H1 (cell line): Measurements from ENCODE around the gene CDKN2C. TPM values are rescaled to one million over a fixed set of nuclear protein-coding genes. Genes with fewer than 3 reads are reported as not detected.

Experiments
- CTCF ChIA-PET: fragments of 300-600 bp; sonication (Branson Sonifier 250); formaldehyde crosslinking; loops from one replicate; lab custom pipeline; 2021; ENCODE audit not compliant: partially characterized antibody; lab: Charles Lee
- POLR2A ChIA-PET: fragments of 300-600 bp; sonication (Branson Sonifier 250); formaldehyde crosslinking; loops from one replicate; lab custom pipeline; 2021; ENCODE audit warnings: inconsistent platforms; ENCODE audit not compliant: partially characterized antibody; lab: Charles Lee
- DNase-seq, 2 experiments: peaks; one replicate each; pipeline versions ENCODE4 v3.0.0 to v3.0.0-alpha.2; 2010 to 2022; ENCODE audit warnings: low spot score in 2 of 2, low read depth in 1 of 2, mixed read lengths in 1 of 2
- FAIRE-seq: peaks from 2 replicates; lab custom pipeline; 2011; peaks lifted over from hg19 to GRCh38; lab: Jason Lieb, UNC
- H2AFZ ChIP-seq: 2 replicates; pipeline ENCODE4 v1.8.1; 2012; ENCODE audit warnings: low read length, inconsistent platforms
- H2AK5ac ChIP-seq: 2 replicates; pipeline ENCODE4 v1.6.1; 2013; ENCODE audit warnings: low read depth, low read length
- H2BK120ac ChIP-seq: replicated peaks from 2 replicates; pipeline ENCODE3; 2013; ENCODE audit warnings: low read depth, low read length, inconsistent platforms
- H2BK12ac ChIP-seq: 2 replicates; pipeline ENCODE4 v1.6.1; 2013; ENCODE audit warnings: low read depth, low read length
- H2BK15ac ChIP-seq: 2 replicates; pipeline ENCODE4 v1.6.1; 2013; ENCODE audit warnings: low read length
- H2BK20ac ChIP-seq: 2 replicates; pipeline ENCODE4 v1.6.1; 2013; ENCODE audit warnings: low read length
- H2BK5ac ChIP-seq: 2 replicates; pipeline ENCODE4 v1.6.1; 2013; ENCODE audit warnings: low read depth, low read length
- H3K14ac ChIP-seq: 2 replicates; pipeline ENCODE4 v1.6.1; 2013; ENCODE audit warnings: inconsistent platforms; ENCODE audit not compliant: insufficient read length
- H3K18ac ChIP-seq: 2 replicates; pipeline ENCODE4 v1.6.1; 2013; ENCODE audit warnings: low read length; ENCODE audit errors: extremely low read depth
- H3K23ac ChIP-seq: 2 replicates; pipeline ENCODE4 v1.6.1; 2013; ENCODE audit warnings: inconsistent platforms; ENCODE audit not compliant: insufficient read length
- H3K23me2 ChIP-seq: 2 replicates; pipeline ENCODE4 v1.6.1; 2013; ENCODE audit warnings: low read depth, low read length
- H3K27ac ChIP-seq: 2 replicates; pipeline ENCODE4 v1.6.1; 2011; ENCODE audit warnings: low read depth, low read length, inconsistent platforms
- H3K27me3 ChIP-seq, 4 experiments: replicated peaks in 1 of 4; 1 replicate in 1 of 4; 2 replicates in 3 of 4; pipeline versions ENCODE4 v1.6.1 to v1.8.1; 2011 to 2013; ENCODE audit warnings: low read length in 3 of 4, mild to moderate bottlenecking in 3 of 4, inconsistent platforms in 2 of 4, mixed read lengths in 2 of 4, moderate library complexity in 1 of 4; ENCODE audit not compliant: control insufficient read depth in 3 of 4, insufficient read depth in 3 of 4; ENCODE audit errors: extremely low read depth in 1 of 4
- H3K36me3 ChIP-seq, 4 experiments: 2 replicates each; pipeline versions ENCODE4 v1.6.1 to v1.8.1; 2011 to 2013; ENCODE audit warnings: mild to moderate bottlenecking in 4 of 4, low read length in 3 of 4, moderate library complexity in 2 of 4, control low read depth in 1 of 4, inconsistent platforms in 1 of 4; ENCODE audit not compliant: insufficient read depth in 4 of 4, control insufficient read depth in 2 of 4
- H3K4ac ChIP-seq: replicated peaks from 2 replicates; pipeline ENCODE3; 2013; ENCODE audit warnings: low read length, low read depth, mixed read lengths, inconsistent platforms; ENCODE audit not compliant: insufficient read length
- H3K4me1 ChIP-seq, 4 experiments: replicated peaks in 1 of 4; 1 replicate in 1 of 4; 2 replicates in 3 of 4; pipeline versions ENCODE4 v1.6.1 to v1.8.1; 2011 to 2013; ENCODE audit warnings: low read length in 3 of 4, inconsistent platforms in 2 of 4, mixed read lengths in 1 of 4; ENCODE audit not compliant: insufficient read depth in 4 of 4, control insufficient read depth in 3 of 4
- H3K4me2 ChIP-seq, 2 experiments: 2 replicates each; pipeline versions ENCODE4 v1.6.1 to v1.8.1; 2011 to 2013; ENCODE audit warnings: low read depth in 2 of 2, low read length in 2 of 2, control low read depth in 1 of 2, inconsistent platforms in 1 of 2, mild to moderate bottlenecking in 1 of 2; ENCODE audit not compliant: insufficient read depth in 1 of 2
- H3K4me3 ChIP-seq, 4 experiments: fragments of 200-600, 300-600 bp in 1 of 4; sonication (generic), shearing (Covaris generic), sonication (Bioruptor Twin) in 1 of 4; 2 replicates each; pipeline versions ENCODE4 v1.5.1 to v1.8.1; 2011 to 2016; ENCODE audit warnings: low read length in 4 of 4, low read depth in 3 of 4, control low read depth in 2 of 4, inconsistent platforms in 2 of 4, mild to moderate bottlenecking in 2 of 4, mixed read lengths in 1 of 4, moderate library complexity in 1 of 4; ENCODE audit not compliant: insufficient read depth in 2 of 4; ENCODE audit errors: extremely low read depth in 1 of 4
- H3K56ac ChIP-seq: replicated peaks from 2 replicates; pipeline ENCODE3; 2013; ENCODE audit warnings: low read depth, mild to moderate bottlenecking, mixed read lengths, low read length, inconsistent platforms; ENCODE audit not compliant: insufficient read length
- H3K79me1 ChIP-seq: 2 replicates; pipeline ENCODE4 v1.6.1; 2013; ENCODE audit warnings: low read depth, low read length, control low read depth
- H3K79me2 ChIP-seq, 2 experiments: 2 replicates each; pipeline versions ENCODE4 v1.6.1 to v1.8.1; 2012 to 2013; ENCODE audit warnings: low read length in 2 of 2, mild to moderate bottlenecking in 2 of 2, inconsistent platforms in 1 of 2; ENCODE audit not compliant: insufficient read depth in 2 of 2, control insufficient read depth in 1 of 2
- H3K9ac ChIP-seq, 4 experiments: replicated peaks in 1 of 4; 1 replicate in 1 of 4; 2 replicates in 3 of 4; pipeline versions ENCODE4 v1.6.1 to v1.8.1; 2011 to 2013; ENCODE audit warnings: low read depth in 3 of 4, low read length in 3 of 4, control low read depth in 2 of 4, mild to moderate bottlenecking in 2 of 4, moderate library complexity in 2 of 4, inconsistent platforms in 1 of 4; ENCODE audit errors: extremely low read depth in 1 of 4
- H3K9me3 ChIP-seq, 2 experiments: 2 replicates each; pipeline versions ENCODE4 v1.6.1 to v1.8.1; 2012 to 2013; ENCODE audit warnings: mild to moderate bottlenecking in 2 of 2, moderate library complexity in 2 of 2, control low read depth in 1 of 2, inconsistent platforms in 1 of 2, low read depth in 1 of 2, low read length in 1 of 2, mixed read lengths in 1 of 2; ENCODE audit not compliant: insufficient read depth in 2 of 2
- H4K20me1 ChIP-seq, 2 experiments: replicated peaks in 1 of 2; 2 replicates each; pipeline versions ENCODE3 to v1.8.1; 2011 to 2013; ENCODE audit warnings: inconsistent platforms in 2 of 2, low read length in 2 of 2, mild to moderate bottlenecking in 1 of 2; ENCODE audit not compliant: insufficient read depth in 2 of 2, control insufficient read depth in 1 of 2
- H4K5ac ChIP-seq: 2 replicates; pipeline ENCODE4 v1.6.1; 2013; ENCODE audit warnings: low read length, low read depth, mixed read lengths, inconsistent platforms; ENCODE audit not compliant: insufficient read length
- H4K8ac ChIP-seq: 2 replicates; pipeline ENCODE4 v1.8.0; 2013; ENCODE audit warnings: mild to moderate bottlenecking, moderate library complexity, low read length, inconsistent platforms; ENCODE audit not compliant: insufficient read depth; ENCODE audit errors: extremely low read depth
- H4K91ac ChIP-seq: replicated peaks from 2 replicates; pipeline ENCODE3; 2013; ENCODE audit warnings: low read length, mixed read lengths, inconsistent platforms; ENCODE audit not compliant: insufficient read length
- BACH1 ChIP-seq: IDR thresholded peaks from 2 replicates; pipeline ENCODE4 v1.6.1; 2012; ENCODE audit warnings: low read length, improper control_type of control experiment
- CHD1 ChIP-seq: IDR thresholded peaks from 2 replicates; pipeline ENCODE4 v1.6.1; 2012; ENCODE audit warnings: low read depth, low read length, improper control_type of control experiment
- CREB1 ChIP-seq: IDR thresholded peaks from 2 replicates; pipeline ENCODE4 v1.6.1; 2012; ENCODE audit warnings: inconsistent platforms
- HDAC6 ChIP-seq: IDR thresholded peaks from one replicate; pipeline ENCODE4 v1.7.1; 2012; ENCODE audit warnings: low read depth, mild to moderate bottlenecking, inconsistent platforms, low read length, moderate library complexity
- RXRA ChIP-seq: IDR thresholded peaks from 2 replicates; pipeline ENCODE4 v1.6.1; 2011; ENCODE audit warnings: low read depth, mild to moderate bottlenecking, low read length, moderate library complexity; ENCODE audit not compliant: insufficient read depth
- SAP30 ChIP-seq: fragments of 300-600 bp; sonication (generic); IDR thresholded peaks from 2 replicates; pipeline ENCODE4 v1.7.1; 2012; ENCODE audit warnings: low read length, moderate library complexity, mild to moderate bottlenecking, inconsistent platforms; ENCODE audit not compliant: insufficient read depth, insufficient replicate concordance
- TAF7 ChIP-seq: optimal IDR thresholded peaks from 2 replicates; pipeline ENCODE3; 2011; ENCODE audit warnings: low read depth, mild to moderate bottlenecking, inconsistent platforms, low read length, moderate library complexity, borderline replicate concordance
- WGBS, 2 experiments: shearing (Covaris generic) in 1 of 2; methylation state at CpG; one replicate each; pipeline versions ENCODE4 v1.1.6 to v1.1.7; 2013 to 2015; ENCODE audit warnings: low lambda C conversion rate in 2 of 2, mixed read lengths in 2 of 2, inconsistent platforms in 1 of 2, low coverage in 1 of 2, missing lambda C conversion rate in 1 of 2; ENCODE audit not compliant: insufficient replicate concordance in 2 of 2, insufficient coverage in 1 of 2, insufficient read length in 1 of 2; ENCODE audit errors: extremely low coverage in 1 of 2, missing lambda C conversion rate in 1 of 2; 5-methylcytosine and 5-hydroxymethylcytosine counted together
- polyA plus RNA-seq, 7 experiments: library from polyadenylated mRNA; depleted of rRNA in 3 of 7; stranded (reverse) in 5 of 7; unstranded in 2 of 7; fragments of >200 nt in 5 of 7; fragments of 200-250 nt in 2 of 7; gene quantifications; 1 replicate in 5 of 7; 2 replicates in 1 of 7; 4 replicates in 1 of 7; pipeline versions ENCODE4 v1.2.1 to v1.2.3, GENCODE V29; 2011 to 2013; ENCODE audit warnings: missing spikeins in 2 of 7, mixed read lengths in 2 of 7
- total RNA-seq: library from RNA; stranded (reverse); fragmentation: NEBNext Ultra II Directional; extraction: Animal tissue kit (Norgen Biotek cat#: 25700); gene quantifications from 2 replicates; pipeline ENCODE4 v1.2.1, GENCODE V29; 2021

Gene CDKN2C
- total and polyA plus RNA-seq, 2 of the 8 experiments (the other 6 are each of a cell fraction or from before 2014, with no cell fraction given), result not detected

- H3K79me2 ChIP-seq, result no peaks in the 10 kb centered on the region
- no peak overlapping the region for H2BK5ac ChIP-seq
- ChIA-PET POLR2A (no interaction called here), CTCF (no interaction called here)
- FAIRE-seq (peak; percentile 52), DNase-seq (no peak)
- no peak overlapping the region for H3K23ac ChIP-seq
- no peak overlapping the region for H3K4me2 ChIP-seq
- no peak overlapping the region for H3K4me3 ChIP-seq
- H2BK15ac ChIP-seq, result no peak overlapping the region
- no peak overlapping the region for H4K8ac ChIP-seq
- H2BK12ac ChIP-seq, result no peak overlapping the region
- H4K20me1 ChIP-seq, result peaks cover 9 to 10% of the 10 kb centered on the region in 2 experiments
- peaks cover 3% of the 10 kb centered on the region; the same call in 1 of the 2 replicates for H3K23me2 ChIP-seq
- H3K56ac ChIP-seq, result no peak overlapping the region
- no peak overlapping the region for H4K5ac ChIP-seq
- WGBS, 2 experiments, result 15% methylated on average over 1 of the region's 1 CpG; no CpG with 5 or more reads in 1 of the 2 experiments
- TF ChIP-seq CREB1 (no peak), TAF7 (no peak), HDAC6 (no peak), BACH1 (no peak), RXRA (no peak), CHD1 (no peak), SAP30 (no peak)
- no peak overlapping the region for H2BK120ac ChIP-seq
- no peak overlapping the region for H3K14ac ChIP-seq
- peaks cover 2 to 6% (median 4%) of the 10 kb centered on the region in 4 experiments; a peak in 5 of 7 replicates for H3K4me1 ChIP-seq
- peaks cover 52 to 98% (median 78%) of the 10 kb centered on the region in 4 experiments for H3K27me3 ChIP-seq
- no peak overlapping the region for H3K18ac ChIP-seq
- no peak overlapping the region for H4K91ac ChIP-seq
- H3K79me1 ChIP-seq, result no peaks in the 10 kb centered on the region
- H3K9ac ChIP-seq, result no peak overlapping the region
- H2AK5ac ChIP-seq, result no peak overlapping the region
- H3K36me3 ChIP-seq, result no peaks in the 10 kb centered on the region; a peak in 1 of 8 replicates
- no peak overlapping the region for H2BK20ac ChIP-seq
- no peaks in the 10 kb centered on the region for H3K9me3 ChIP-seq
- no peak overlapping the region for H2AFZ ChIP-seq
- H3K27ac ChIP-seq, result no peak overlapping the region
- H3K4ac ChIP-seq, result no peak overlapping the region
Observed at GRCh38 chr1:50975436-50975835, 5.4 kb downstream of the CDKN2C start.
